HepG2 (cell line): Measurements from ENCODE around the gene MAMSTR. TPM values are rescaled to one million over a fixed set of nuclear protein-coding genes. Genes with fewer than 3 reads are reported as not detected.

ENCODE experiments used
- AHR ChIP-seq: IDR thresholded peaks from 2 replicates; pipeline ENCODE4 v1.6.1; 2018; ENCODE audit warnings: missing genetic modification reagents, missing compliant biosample characterization
- ZNF431 ChIP-seq: sonication (generic); formaldehyde crosslinking; IDR thresholded peaks from 2 replicates; pipeline ENCODE4 v1.9.0; 2022; ENCODE audit warnings: missing genetic modification reagents, low read depth, mild to moderate bottlenecking, borderline replicate concordance
- ZNF441 ChIP-seq: sonication (generic); formaldehyde crosslinking; IDR thresholded peaks from 2 replicates; pipeline ENCODE4 v1.7.0; 2021; ENCODE audit warnings: missing genetic modification reagents, borderline replicate concordance
- ZSCAN12 ChIP-seq: sonication (generic); formaldehyde crosslinking; IDR thresholded peaks from 2 replicates; pipeline ENCODE4 v1.9.0; 2021; ENCODE audit warnings: mild to moderate bottlenecking, missing genetic modification reagents
- polyA plus RNA-seq, 8 experiments: library from polyadenylated mRNA; depleted of rRNA in 3 of 8; stranded (reverse) in 7 of 8; unstranded in 1 of 8; fragments of >200 nt; fragmentation: Illumina TruSeq in 4 of 8; extraction: Trizol in 4 of 8; gene quantifications; 2 replicates each; pipeline versions ENCODE4 v1.2.1 to v1.2.3, GENCODE V29; 2011 to 2016; ENCODE audit warnings: low read depth in 4 of 8, missing spikeins in 1 of 8, mixed read lengths in 1 of 8; ENCODE audit not compliant: insufficient read depth in 1 of 8
- total RNA-seq, 5 experiments: library from RNA; depleted of rRNA; stranded (reverse); fragments of >200 nt; fragmentation: Illumina TruSeq; extraction: Trizol; gene quantifications; 2 replicates each; pipeline ENCODE4 v1.2.3, GENCODE V29; 2016; ENCODE audit warnings: low read depth in 1 of 5
- TF ChIP-seq, protein P1 (sequence below): sonication (generic); formaldehyde crosslinking; IDR thresholded peaks from 2 replicates; pipeline ENCODE4 v1.5.0; 2020; ENCODE audit warnings: mild to moderate bottlenecking, missing genetic modification reagents
- TF ChIP-seq, protein P2 (sequence below): sonication (generic); formaldehyde crosslinking; IDR thresholded peaks from 2 replicates; pipeline ENCODE4 v1.4.0; 2020; ENCODE audit warnings: missing genetic modification reagents
- TF ChIP-seq, protein P3 (sequence below), 2 experiments: sonication (generic) in 1 of 2; formaldehyde crosslinking in 1 of 2; IDR thresholded peaks; 2 replicates each; pipeline versions ENCODE4 v1.6.1 to v1.9.0; 2014 to 2022; ENCODE audit warnings: antibody characterized with exemption in 1 of 2, borderline replicate concordance in 1 of 2, inconsistent platforms in 1 of 2, low read depth in 1 of 2, missing genetic modification reagents in 1 of 2
- TF ChIP-seq, protein P4 (sequence below): IDR thresholded peaks from 2 replicates; pipeline ENCODE4 v1.6.1; 2012; ENCODE audit warnings: inconsistent platforms

MAMSTR gene
- total and polyA plus RNA-seq, 2 of the 13 experiments (the other 11 are each of a cell fraction or from before 2014, with no cell fraction given): 2.2 to 2.4 TPM

DNA sequence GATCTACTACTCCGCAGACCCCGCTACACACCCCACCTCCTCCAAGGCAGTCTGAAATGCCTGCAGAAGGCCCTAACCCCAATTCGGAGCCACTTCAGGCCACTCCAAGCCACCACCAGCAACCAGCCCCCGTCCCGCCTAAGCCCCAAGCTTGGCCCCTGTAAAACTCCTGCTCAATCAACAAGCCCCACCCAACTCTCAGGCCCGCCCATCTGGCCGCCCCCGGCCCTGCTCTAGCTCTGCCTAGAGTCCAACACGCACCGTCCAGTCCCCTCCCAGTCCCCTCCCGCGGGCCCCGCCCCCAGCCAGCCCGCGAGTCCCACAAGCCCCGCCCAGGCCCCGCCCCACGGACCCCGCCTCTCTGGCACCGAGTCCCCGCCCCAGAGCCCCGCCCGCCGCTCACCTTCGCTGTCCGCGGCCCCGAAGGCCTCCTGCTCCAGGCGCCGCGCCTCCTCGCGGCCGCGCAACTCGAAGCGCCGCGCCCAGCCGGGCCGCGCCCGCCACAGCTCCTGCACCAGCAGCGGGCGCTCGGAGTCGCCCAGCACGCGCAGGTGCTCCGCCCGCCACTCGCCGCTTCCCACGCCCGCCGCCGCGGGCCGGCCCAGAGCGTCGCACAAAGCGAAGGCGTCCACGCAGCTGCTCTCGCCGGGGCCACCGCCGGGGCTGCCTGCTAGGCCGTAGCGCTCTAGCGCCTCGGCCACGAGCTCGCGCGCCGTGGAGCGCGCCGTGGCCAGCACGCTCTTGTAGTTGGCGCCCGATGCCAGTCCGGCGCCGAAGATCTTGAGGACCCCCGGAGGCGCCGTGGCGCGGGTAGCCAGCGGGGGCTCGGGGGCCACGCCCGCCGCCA is 19.3 kb upstream of the MAMSTR start (continued):
- TF ChIP-seq, protein P1, sequence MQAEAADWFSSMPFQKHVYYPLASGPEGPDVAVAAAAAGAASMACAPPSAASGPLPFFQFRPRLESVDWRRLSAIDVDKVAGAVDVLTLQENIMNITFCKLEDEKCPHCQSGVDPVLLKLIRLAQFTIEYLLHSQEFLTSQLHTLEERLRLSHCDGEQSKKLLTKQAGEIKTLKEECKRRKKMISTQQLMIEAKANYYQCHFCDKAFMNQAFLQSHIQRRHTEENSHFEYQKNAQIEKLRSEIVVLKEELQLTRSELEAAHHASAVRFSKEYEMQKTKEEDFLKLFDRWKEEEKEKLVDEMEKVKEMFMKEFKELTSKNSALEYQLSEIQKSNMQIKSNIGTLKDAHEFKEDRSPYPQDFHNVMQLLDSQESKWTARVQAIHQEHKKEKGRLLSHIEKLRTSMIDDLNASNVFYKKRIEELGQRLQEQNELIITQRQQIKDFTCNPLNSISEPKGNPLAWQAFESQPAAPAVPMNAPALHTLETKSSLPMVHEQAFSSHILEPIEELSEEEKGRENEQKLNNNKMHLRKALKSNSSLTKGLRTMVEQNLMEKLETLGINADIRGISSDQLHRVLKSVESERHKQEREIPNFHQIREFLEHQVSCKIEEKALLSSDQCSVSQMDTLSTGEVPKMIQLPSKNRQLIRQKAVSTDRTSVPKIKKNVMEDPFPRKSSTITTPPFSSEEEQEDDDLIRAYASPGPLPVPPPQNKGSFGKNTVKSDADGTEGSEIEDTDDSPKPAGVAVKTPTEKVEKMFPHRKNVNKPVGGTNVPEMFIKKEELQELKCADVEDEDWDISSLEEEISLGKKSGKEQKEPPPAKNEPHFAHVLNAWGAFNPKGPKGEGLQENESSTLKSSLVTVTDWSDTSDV: no peak
- no peak for TF ChIP-seq ZSCAN12 (CRISPR knock-in tag)
- peak; percentile 54; the same call in 1 of the 2 replicates for TF ChIP-seq ZNF431 (CRISPR knock-in tag)
- TF ChIP-seq, protein P2, sequence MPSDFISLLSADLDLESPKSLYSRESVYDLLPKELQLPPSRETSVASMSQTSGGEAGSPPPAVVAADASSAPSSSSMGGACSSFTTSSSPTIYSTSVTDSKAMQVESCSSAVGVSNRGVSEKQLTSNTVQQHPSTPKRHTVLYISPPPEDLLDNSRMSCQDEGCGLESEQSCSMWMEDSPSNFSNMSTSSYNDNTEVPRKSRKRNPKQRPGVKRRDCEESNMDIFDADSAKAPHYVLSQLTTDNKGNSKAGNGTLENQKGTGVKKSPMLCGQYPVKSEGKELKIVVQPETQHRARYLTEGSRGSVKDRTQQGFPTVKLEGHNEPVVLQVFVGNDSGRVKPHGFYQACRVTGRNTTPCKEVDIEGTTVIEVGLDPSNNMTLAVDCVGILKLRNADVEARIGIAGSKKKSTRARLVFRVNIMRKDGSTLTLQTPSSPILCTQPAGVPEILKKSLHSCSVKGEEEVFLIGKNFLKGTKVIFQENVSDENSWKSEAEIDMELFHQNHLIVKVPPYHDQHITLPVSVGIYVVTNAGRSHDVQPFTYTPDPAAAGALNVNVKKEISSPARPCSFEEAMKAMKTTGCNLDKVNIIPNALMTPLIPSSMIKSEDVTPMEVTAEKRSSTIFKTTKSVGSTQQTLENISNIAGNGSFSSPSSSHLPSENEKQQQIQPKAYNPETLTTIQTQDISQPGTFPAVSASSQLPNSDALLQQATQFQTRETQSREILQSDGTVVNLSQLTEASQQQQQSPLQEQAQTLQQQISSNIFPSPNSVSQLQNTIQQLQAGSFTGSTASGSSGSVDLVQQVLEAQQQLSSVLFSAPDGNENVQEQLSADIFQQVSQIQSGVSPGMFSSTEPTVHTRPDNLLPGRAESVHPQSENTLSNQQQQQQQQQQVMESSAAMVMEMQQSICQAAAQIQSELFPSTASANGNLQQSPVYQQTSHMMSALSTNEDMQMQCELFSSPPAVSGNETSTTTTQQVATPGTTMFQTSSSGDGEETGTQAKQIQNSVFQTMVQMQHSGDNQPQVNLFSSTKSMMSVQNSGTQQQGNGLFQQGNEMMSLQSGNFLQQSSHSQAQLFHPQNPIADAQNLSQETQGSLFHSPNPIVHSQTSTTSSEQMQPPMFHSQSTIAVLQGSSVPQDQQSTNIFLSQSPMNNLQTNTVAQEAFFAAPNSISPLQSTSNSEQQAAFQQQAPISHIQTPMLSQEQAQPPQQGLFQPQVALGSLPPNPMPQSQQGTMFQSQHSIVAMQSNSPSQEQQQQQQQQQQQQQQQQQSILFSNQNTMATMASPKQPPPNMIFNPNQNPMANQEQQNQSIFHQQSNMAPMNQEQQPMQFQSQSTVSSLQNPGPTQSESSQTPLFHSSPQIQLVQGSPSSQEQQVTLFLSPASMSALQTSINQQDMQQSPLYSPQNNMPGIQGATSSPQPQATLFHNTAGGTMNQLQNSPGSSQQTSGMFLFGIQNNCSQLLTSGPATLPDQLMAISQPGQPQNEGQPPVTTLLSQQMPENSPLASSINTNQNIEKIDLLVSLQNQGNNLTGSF: peak; percentile 92
- TF ChIP-seq AHR: no peak
- TF ChIP-seq, protein P3, sequence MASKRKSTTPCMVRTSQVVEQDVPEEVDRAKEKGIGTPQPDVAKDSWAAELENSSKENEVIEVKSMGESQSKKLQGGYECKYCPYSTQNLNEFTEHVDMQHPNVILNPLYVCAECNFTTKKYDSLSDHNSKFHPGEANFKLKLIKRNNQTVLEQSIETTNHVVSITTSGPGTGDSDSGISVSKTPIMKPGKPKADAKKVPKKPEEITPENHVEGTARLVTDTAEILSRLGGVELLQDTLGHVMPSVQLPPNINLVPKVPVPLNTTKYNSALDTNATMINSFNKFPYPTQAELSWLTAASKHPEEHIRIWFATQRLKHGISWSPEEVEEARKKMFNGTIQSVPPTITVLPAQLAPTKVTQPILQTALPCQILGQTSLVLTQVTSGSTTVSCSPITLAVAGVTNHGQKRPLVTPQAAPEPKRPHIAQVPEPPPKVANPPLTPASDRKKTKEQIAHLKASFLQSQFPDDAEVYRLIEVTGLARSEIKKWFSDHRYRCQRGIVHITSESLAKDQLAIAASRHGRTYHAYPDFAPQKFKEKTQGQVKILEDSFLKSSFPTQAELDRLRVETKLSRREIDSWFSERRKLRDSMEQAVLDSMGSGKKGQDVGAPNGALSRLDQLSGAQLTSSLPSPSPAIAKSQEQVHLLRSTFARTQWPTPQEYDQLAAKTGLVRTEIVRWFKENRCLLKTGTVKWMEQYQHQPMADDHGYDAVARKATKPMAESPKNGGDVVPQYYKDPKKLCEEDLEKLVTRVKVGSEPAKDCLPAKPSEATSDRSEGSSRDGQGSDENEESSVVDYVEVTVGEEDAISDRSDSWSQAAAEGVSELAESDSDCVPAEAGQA (IDR thresholded peaks at IDR 0.05; ENCODE audit: low read depth): no peak
- TF ChIP-seq, protein P3 (CRISPR knock-in tag; IDR thresholded peaks at IDR 0.05; ENCODE audit: borderline replicate concordance): peak; percentile 92
- TF ChIP-seq, protein P4, sequence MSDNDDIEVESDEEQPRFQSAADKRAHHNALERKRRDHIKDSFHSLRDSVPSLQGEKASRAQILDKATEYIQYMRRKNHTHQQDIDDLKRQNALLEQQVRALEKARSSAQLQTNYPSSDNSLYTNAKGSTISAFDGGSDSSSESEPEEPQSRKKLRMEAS: peak; percentile 94
- TF ChIP-seq ZNF441 (CRISPR knock-in tag): 0 out of 2 replicates have a peak, but pooled peaks have one; percentile 58
